Measurements from ENCODE around the gene PPM1D.

- TF ChIP-seq CTCF (conservative IDR thresholded peaks at IDR 0.05; ENCODE audit: low read length) (no peak), EZH2phosphoT487 (IDR thresholded peaks at IDR 0.05; ENCODE audit: borderline replicate concordance) (no peak)
Measured at GRCh38 chr17:60671482-60671881, 71.5 kb downstream of the PPM1D start.

All from Loucy (cell line).